HG03103 (cell line): ENCODE results near the gene ATL1.

Experiments used
- ATAC-seq: cut with Tn5 transposase; IDR thresholded peaks from one replicate; pipeline ENCODE4 v1.9.1; 2021; ENCODE audit warnings: low read depth; ENCODE audit not compliant: unreplicated experiment

The ATL1 gene

DNA sequence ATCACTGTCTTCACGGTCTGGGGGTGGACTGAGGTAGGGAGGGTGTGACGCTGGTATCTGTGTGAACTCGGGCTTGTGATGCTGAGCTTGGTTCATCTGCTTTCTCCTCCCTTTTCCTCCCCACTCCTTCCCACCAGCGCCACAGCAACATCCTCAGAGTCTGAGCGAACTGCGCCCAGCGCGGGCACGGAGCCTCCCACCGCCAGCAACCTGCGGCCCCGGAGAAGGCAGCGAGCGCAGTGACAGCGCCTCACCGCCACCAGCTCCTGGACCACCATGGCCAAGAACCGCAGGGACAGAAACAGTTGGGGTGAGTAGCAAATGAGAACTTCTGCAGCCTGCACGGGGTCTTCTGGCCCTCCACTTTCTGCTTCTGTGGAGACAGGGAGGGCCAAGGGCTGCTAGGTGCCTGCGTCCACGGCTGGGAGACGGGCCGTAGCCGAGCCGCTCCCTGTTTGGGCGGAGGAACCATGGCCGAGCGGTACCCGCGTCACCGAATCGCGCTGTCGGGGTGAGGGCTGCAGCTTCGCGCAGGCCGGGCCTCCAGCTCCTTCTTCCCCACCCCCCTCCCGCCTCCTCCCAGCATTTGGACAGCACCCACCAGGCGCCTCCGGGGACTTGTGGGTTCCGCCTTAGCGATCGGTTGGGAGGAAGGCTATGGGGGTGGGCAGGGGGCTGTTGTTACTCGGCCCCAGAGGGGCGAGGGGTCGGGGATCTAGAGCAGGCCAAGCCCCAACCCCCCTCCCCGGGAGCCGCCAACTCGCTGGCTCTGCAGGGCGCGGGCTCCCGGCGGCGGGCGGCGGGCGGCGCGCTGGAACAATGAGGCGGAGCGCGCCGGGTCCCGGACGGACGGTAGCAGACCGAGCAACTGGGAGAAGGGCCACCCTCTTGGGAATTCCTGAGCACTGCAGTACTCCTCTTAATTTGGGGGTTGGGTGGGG is at the start of gene ATL1:
TSS of gene ATL1 (plus strand) at position 156 of the 941 bp plus-strand sequence. CDS start at position 277, 121 bp downstream.
- ATAC-seq, result no peak

DNA sequence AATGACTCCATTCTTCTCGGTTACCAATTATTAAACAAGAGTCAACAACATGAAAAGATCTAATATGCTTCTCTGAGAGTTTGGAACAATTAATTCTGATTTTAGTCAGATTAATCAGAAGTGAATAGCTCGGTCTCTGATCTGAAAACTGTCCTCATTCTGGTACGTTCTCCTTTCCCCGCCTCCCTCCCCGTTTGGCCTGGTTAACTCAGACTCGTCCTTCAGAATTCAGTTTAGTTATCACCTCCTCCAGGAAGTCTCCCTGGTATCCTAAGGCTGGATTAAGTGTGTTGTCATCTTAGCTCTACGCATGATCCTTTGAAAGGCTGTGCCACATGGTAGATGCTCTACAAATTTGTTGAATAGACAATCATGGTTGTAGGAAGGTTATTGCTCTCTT is 49.8 kb upstream of the ATL1 start:
- ATAC-seq, result no peak

DNA sequence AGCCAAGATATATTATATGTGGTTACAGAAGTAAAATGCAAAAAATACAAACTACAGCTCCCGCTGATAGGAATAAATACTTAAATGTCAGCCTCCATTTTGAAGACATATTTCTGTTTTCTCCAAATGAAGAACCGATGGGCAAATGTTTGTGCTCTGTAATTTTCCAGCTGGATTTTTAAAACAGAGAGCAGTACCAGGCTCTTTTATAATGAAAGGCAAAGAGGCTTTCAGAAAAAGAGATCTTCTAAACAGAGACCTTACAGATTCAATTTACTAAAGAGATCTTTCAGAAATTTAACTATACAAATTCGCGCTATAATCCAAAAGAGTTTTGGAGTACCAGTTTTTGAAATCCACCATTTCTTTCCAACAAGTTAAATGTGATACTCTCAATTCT is 47.5 kb upstream of the ATL1 start:
- no peak for ATAC-seq

DNA sequence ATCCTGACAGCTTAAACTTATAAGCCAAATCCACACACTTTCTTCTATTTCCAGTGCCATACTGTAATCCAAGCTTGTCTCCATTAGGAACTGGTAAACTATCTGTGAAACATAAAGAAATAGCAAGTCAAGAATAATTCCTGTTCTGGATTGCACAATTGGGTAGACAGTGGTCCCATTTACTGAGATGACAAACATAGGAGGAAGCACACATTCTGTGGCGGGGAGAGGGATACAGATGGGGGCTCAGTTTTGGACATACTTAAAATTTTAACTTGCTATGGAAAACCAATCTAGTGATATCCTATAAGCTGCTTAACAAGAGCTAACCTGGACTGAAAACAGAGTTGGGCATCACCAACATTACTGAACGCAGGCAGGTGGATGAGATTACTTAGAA is 43.9 kb upstream of the ATL1 start:
- no peak for ATAC-seq

DNA sequence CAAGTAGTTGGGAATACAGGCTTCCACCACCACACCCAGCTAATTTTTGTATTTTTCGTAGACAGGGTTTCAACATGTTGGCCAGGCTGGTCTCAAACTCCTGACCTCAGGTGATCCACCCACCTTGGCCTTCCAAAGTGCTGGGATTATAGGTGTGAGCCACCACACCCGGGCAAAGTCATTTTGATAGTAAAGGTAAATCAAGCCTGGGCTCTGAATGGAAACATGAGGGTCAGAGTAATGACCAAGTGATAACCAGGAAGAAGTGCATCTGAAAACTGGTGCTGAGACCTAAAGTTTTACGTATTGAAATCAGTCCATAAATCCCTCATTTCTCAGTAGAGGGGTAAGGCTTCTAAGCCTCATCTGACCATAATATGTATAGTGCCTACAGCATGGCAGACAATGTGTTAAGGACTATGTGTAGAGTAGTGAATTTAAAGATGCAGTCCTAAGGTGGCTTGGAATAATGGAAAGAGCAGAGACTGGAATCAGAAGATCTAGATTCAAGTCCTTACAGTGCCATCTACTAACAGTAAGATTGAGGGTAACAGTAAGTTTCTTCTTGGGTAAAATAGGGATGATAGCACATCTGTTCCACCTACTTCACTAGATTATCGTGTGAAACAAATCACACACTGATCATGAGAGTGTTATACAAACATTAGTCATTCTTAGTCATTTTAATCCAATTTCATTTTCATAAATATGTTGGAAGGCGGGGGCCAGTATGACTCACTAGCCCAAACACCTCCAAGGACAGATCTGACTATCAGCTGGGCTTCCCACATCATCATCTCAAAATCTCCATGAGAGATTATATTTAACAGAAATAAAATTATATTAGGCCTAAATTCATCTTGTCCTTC is 38.8 kb upstream of the ATL1 start:
- ATAC-seq, result peak; percentile 44

DNA sequence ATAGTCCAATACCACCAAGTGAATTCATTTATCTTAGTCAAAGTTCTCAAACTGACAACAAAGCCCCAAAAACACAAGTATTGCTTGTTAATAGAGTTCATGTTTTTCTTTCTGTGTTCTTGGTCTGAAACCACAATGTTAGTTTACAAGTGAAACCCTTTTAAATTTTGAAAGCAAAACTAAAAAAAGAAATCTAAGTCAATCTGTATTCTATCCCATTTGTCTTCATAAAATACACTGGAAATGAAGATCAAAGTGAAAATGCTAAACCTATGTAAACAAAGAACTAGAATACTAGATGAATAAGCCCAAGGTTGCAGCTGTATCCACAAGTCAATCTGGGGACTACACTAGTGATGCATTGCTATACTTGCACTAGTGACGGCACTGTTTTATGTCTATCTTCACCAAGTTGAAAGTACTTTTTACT is 38.0 kb upstream of the ATL1 start:
- ATAC-seq, result peak; percentile 48

DNA sequence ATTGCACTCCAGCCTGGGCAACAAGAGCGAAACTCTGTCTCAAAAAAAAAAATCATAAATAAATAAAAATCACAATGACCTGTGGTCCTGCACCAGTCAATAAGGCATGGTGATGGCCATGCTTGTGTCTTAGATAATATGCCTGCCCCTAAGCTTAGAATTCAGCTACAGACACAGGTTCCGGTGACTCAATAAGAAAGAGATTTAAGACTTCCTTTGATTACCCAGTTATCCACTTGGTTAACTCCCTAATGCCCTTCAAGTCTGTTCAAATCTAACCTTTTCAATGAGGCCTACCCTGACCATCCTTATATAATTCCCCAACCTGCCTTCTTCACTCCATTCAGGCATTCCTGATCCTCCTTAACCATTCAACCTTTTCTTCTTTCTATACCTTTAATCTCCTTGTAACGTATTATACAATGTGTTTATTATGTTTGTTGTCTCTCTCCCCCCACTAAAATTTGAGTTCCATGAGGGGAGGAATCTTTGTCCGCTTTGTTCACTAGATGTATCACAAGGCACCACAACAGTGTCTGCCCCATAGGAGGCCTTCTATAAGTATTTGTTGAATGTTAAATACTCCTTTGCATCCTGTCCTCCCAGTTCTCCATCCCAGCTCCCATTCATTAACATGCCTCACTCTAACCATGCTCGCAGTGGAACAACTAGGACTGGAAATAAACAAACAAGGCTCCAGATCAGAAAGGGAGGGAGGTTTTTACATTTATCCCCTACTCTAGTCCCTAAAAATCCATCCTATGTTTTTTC is 36.5 kb upstream of the ATL1 start:
- ATAC-seq, result no peak

DNA sequence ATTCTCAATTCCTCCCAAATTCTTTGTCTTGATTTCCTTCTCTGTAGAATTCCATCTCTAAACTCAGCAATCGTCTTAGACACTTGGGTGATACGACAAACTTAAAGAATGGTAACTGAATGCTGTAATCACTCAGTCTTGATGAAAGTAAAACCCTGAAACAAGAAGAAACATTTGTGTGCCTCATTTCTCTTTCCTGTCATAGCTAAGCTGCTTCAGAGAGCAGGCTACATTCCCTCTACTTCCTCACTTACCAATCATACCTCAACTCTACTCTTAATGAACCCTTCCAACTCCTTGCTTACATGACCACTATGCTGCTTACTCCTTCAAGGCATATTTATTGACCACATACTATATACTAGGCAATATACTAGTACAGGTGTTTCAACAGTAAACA is 35.9 kb upstream of the ATL1 start:
- ATAC-seq, result no peak

DNA sequence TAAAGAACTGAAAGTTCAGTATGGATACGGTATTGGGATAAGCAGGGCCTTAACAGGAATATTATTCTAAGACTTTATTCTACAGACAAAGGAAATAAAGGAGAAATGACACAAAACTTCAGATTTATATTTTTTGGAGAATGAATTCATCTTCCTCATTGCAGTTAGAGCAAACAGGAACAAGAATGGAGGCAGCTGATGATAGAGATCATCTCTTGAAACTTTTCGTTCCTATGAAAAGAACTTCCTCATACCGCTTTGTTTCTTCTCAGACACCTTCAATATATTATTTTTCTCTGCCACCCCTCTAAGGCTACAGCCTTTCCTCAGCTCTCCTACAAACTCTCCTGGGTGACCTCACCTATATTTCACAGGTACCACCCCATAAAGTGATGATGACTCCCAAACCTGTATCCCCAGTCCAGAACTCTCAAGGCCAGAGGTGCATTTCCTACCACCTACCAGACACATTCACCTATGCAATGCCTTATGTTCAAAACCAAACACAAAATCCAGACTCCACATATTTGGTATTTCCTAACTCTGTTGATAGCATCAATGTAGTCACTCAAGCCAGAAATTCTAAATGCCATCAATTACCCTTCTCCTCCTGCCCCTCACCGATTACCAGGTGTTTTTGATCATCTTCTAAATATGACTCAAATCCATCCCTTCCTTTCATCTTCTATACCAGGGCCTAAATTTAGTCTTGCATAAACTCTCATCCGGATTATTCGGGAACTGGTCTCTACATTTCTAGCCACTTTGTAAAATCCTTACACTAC is 35.0 kb upstream of the ATL1 start:
- no peak for ATAC-seq

DNA sequence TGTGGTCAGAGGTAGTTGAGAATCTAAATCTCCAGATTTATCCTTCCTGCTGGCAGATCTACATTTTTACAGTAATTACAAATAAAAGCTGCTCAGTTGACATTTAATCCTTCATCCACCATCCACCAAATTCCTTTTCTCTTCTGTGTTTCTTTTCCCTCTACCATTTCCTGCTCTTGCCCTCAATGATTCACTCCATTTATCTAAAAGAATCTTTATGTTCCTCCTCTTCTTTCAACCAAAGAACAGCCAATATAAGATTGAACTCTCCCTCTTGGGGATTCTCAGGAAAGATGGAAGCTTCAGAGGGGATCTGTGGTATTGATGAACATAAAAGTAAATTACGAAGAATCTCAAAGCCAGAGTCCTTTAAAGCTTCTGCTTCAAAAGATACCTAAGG is 31.9 kb upstream of the ATL1 start:
- ATAC-seq, result no peak

DNA sequence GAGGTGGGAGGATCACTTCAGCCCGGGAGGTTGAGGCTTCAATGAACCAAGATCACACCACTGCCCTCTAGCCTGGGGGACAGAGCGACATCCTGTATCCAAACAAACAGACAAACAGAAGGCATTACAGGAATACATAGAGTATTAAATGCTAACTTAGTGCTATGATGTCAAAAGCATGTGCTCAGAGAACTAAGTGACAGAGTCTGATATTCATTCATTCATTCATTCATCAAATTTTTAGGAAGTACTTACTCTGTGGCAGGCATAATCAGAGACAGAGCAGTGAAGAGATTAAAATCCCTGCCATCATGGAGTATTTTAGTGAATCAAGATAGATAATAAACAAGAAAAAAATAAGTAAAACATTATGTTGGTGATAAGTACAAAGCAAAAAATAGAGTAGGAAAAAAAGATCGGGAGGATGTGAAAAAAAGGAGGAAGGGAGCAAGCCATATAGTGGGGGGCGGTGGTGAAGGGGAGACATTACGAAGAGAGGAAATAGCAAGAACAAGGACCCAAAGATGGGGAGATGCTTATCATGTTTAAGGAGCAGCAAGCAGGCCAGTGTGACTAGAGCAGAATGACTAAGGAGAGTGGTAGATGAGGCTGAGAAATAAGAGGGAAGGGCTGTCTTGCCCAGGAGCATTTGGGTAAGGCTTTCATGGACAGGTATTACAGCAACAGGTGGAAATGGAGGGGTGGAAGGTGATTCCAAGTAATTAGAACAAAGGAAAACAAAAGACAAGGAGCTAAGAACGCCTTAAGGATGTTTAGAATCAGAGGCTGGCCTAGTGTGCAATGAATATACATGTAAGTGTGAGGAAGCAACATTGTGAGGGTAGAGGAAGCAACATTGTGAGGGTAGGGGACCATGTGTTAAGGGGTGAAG is 30.4 kb upstream of the ATL1 start:
- ATAC-seq, result no peak

DNA sequence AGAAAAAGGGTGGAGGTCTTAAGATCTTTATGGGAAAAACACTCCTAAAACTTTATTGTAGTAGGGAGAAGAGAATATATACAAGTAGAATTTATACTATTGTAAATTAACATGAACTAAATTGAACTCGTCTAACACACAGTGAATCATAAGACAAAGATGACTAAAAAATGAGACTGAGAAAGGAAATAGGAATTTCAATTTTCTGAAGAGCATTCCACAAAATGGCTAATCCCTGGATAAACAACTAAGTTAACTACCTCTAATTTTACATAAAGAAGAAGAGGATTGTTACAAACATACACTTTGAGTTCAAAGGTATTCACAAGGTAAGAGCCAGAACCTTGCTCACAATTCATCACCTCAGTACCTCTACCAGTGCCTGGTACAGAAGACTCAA is 29.6 kb upstream of the ATL1 start:
- ATAC-seq, result no peak

DNA sequence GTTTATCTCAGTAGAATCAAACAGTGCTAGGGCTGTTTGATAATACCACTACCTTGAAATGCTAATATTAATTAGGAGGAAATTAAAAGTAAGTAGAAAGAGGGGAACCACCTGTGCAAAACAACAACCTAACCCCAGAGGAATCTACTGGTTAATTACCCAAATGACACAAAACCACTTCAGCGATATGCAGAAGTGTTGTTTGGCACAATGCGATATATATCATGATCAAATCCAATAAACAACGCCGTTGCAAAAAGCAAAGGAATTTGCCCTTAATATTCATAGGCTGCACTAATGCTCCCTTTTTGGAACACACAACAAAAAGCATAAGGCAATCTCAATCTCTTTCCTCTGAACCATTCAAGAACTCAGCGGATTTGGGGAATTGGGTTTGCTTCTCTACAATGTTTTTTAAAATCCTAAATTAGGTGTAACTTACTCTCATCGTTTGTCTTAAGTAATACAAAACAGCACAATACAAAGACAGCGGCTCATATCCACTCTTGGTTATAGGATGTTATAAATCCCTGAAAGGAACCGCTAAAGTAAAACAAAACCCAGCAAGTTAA is 29.1 kb upstream of the ATL1 start:
- no peak for ATAC-seq

DNA sequence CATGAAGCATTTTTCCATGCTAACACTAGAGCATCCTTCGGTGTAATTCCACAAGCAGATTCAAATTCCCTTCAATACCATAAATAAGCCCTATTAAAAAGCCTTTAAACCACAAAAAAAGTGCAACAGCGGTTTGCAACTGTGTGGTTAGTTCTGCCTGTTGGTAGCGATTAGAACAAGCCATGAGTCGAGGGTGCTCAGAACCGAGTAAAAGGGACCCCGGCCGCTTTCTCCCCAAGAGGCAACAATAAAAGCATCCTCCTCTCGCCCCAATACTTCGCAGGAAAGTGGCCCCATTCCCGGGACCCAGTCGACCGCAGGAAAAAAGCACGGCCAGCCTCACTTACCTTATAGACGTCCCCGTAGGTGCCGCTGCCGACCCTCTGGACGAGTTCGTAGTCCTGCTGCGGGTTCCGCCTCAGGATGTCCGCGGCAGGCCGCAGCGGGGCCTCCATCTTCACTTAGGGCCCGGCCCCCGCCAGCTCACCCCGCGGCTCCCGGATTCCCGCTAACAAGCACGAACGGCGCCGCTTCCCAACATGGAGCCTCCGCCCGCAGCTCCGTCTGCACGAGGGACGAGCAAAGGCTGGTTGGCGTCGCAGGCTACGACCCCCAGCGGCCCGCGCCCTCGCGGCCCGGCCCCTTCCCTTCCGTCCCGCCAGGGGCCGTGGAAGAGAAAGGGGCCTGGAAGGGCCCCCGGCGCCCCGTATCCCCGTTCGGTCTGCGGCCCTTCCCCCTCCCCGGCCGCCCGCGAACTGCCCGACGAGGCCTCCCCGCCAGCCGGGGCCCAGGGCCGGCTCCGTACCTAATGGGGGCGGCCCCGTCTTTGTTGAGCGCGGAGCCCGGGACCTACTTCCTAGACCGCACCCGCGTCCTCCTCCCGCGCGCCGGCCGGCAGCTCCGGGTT is 28.1 kb upstream of the ATL1 start:
- ATAC-seq, result peak; percentile 15

DNA sequence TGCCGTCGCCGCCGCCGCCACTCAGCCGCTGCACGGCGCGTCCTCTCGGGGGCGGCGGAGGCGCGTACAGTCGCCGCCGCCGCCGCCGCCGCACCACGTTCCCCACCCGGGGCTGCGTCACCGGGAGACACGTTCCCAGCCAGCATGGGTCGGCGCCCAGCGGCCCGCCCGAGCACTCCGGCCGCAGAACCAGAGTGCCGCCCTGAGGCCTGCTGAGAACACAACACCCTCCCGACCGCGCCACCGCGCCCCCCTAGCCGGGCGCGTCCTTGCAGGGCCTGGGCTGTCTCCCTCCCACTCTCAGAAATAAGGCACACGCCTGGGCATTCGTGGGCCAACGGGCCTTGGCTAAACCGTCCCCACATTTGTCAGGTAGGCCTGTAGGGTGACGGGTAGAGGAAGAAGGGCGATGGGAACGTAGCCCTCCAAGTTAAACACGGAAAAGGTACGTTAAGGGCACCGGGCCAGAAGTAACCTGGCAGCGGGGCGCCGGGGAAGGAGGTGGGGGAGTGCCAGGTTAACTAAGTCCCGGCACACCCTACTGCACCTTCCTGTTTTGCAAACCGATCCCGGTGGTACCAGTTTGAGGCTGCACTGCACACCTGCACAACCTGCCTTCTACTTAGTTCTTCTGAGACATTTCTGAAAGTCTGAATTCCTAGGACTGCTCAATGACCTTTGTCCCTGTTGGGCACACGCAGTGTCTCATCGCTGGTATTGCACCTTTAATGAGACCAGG is 27.3 kb upstream of the ATL1 start, which contains the start of gene MAP4K5:
TSS of gene MAP4K5 (minus strand) at position 68 of the 739 bp plus-strand sequence. CDS start 520 bp downstream, outside the sequence.
- ATAC-seq, result peak; percentile 89

DNA sequence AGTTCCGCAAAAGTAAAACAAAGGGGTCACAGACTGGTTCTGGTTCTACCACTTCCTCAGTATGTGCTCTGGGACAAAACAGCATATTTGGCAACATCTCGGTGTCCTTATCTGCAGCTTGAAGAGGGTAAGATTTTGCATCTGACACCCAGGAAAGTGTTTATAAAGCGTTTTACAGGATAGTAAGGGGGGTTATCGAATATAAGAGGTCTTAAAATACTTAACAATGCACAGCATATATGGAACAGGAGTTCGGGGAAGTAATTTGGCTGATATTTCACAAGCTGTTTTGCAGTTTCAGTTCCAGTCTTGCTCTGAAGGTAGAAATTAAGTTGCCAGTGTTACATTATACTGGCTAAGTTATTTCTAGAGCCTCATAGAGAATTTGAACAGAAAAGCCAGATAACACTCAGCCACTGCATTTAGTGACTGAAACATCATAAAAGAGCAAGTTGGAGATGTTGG is 26.7 kb upstream of the ATL1 start:
- ATAC-seq, result no peak

DNA sequence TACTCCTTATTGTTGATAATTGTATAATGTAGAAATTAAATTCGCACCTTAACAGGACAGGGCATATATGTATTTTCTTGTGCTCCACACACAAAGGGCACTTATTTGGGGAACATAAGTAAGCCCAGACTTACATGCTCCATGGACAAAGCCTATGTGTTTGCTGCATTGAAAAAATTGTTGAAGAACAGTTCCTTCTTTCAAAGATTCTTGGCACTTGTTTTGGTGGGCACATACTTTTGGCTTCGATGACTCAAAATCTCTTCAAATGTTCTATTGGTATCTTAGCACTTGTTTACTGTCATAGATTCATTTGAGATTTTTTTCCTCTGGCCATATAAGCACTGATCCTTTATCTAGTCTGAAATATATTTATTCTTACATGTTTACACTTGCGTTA is 26.1 kb upstream of the ATL1 start:
- no peak for ATAC-seq
